ENCODE results near the gene ARFRP1. TPM values are rescaled to one million over a fixed set of nuclear protein-coding genes. Genes with fewer than 3 reads are reported as not detected.
A peak's percentile ranks its signal among the peaks of the same experiment; 100 is the strongest.

Gene ARFRP1
- total and polyA plus RNA-seq, 2 of the 13 experiments (the other 11 are each of a cell fraction or from before 2014, with no cell fraction given): 32.0 to 51.1 TPM

DNA sequence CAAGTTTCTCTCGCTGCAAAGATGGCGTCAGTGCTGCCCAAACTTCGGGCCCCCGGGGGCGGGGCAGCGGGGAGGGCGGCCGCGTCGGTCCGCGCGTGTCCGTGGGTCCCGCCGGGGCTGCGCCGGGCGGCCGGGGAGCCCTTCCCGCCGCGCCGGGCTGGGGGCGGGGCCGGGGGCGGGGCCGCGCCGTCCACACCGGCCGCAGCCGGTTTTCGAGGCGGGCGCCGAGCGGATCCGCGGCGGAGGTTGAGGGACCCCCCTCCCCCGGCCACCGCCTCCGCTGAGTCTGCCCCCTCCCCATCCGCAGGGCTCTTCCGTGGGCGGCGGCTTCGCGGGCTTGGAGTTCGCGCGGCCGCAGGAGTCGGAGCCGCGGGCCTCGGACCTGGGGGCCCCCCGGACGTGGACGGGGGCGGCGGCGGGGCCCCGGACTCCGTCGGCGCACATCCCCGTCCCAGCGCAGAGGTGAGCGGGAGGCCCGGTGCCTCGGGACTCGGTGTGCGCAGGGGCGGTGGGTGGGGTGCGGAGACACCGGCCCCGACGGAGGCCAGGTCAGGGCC, 32.4 kb upstream of the ARFRP1 start (continued):
- TF ChIP-seq PRDM4 (CRISPR knock-in tag; IDR thresholded peaks at IDR 0.05; ENCODE audit: borderline replicate concordance) (no peak), MEIS2 (CRISPR knock-in tag; IDR thresholded peaks at IDR 0.05) (no peak), KLF13 (CRISPR knock-in tag; IDR thresholded peaks at IDR 0.05) (no peak), MTA1 (CRISPR knock-in tag; IDR thresholded peaks at IDR 0.05; ENCODE audit: borderline replicate concordance) (no peak), ZNF430 (CRISPR knock-in tag; IDR thresholded peaks at IDR 0.05) (no peak), ZNF292 (CRISPR knock-in tag; IDR thresholded peaks at IDR 0.05; ENCODE audit: borderline replicate concordance, low read depth) (no peak), ZNF205 (CRISPR knock-in tag; IDR thresholded peaks at IDR 0.05) (no peak), ZHX1 (CRISPR knock-in tag; IDR thresholded peaks at IDR 0.05; ENCODE audit: low read depth) (no peak), E2F2 (CRISPR knock-in tag; IDR thresholded peaks at IDR 0.05; ENCODE audit: borderline replicate concordance) (no peak; the same call in 1 of the 2 replicates), FOXP1 (IDR thresholded peaks at IDR 0.05) (no peak), FOXP1 (CRISPR knock-in tag; IDR thresholded peaks at IDR 0.05) (no peak), ZMYM4 (CRISPR knock-in tag; IDR thresholded peaks at IDR 0.05) (no peak), EHMT2 (IDR thresholded peaks at IDR 0.05; ENCODE audit: borderline replicate concordance, low read depth, low read length) (no peak), MTF2 (CRISPR knock-in tag; IDR thresholded peaks at IDR 0.05; ENCODE audit: borderline replicate concordance) (no peak), ATF1 (CRISPR knock-in tag; IDR thresholded peaks at IDR 0.05) (no peak), ZNF446 (CRISPR knock-in tag; IDR thresholded peaks at IDR 0.05) (peak; percentile 64; the same call in 1 of the 2 replicates), PRMT3 (CRISPR knock-in tag; IDR thresholded peaks at IDR 0.05; ENCODE audit: borderline replicate concordance, low read depth) (no peak), ZNF660 (CRISPR knock-in tag; IDR thresholded peaks at IDR 0.05; ENCODE audit: borderline replicate concordance, low read depth) (no peak), TCF12 (IDR thresholded peaks at IDR 0.05) (no peak), TCF12 (CRISPR knock-in tag; IDR thresholded peaks at IDR 0.05) (no peak), SP4 (CRISPR knock-in tag; IDR thresholded peaks at IDR 0.05) (no peak), RBM39 (IDR thresholded peaks at IDR 0.05; ENCODE audit: low read depth, low read length, poor library complexity, severe bottlenecking) (no peak), KDM5A (IDR thresholded peaks at IDR 0.05; ENCODE audit: borderline replicate concordance, low read length) (no peak; the same call in 1 of the 2 replicates), ZNF256 (CRISPR knock-in tag; conservative IDR thresholded peaks at IDR 0.05) (no peak), ZIK1 (CRISPR knock-in tag; IDR thresholded peaks at IDR 0.05; ENCODE audit: borderline replicate concordance, low read depth) (no peak), ESRRA (CRISPR knock-in tag; IDR thresholded peaks at IDR 0.05; ENCODE audit: low read depth) (no peak; the same call in 1 of the 2 replicates), TCF7 (IDR thresholded peaks at IDR 0.05; ENCODE audit: low read depth) (no peak)
